Trophoblast cell (in vitro differentiated cells and primary cell): ENCODE measurements around the gene NFKBIE.

Experiments used
- DNase-seq, 2 donors: peaks; one replicate each; pipeline ENCODE4 v3.0.0-alpha.2; 2016
- H2AFZ ChIP-seq: 2 replicates; pipeline ENCODE4 v1.6.1; 2013; ENCODE audit warnings: low read length, moderate library complexity, mild to moderate bottlenecking; ENCODE audit not compliant: insufficient read depth, poor library complexity
- H2AK5ac ChIP-seq: 2 replicates; pipeline ENCODE4 v1.6.1; 2013; ENCODE audit warnings: mild to moderate bottlenecking, low read length
- H2BK120ac ChIP-seq: 2 replicates; pipeline ENCODE4 v1.6.1; 2013; ENCODE audit warnings: low read length, mild to moderate bottlenecking, moderate library complexity; ENCODE audit not compliant: insufficient read depth, poor library complexity
- H2BK12ac ChIP-seq: 2 replicates; pipeline ENCODE4 v1.6.1; 2013; ENCODE audit warnings: mild to moderate bottlenecking, low read length, moderate library complexity
- H2BK5ac ChIP-seq: 2 replicates; pipeline ENCODE4 v1.6.1; 2013; ENCODE audit warnings: low read length, low read depth, moderate library complexity, mild to moderate bottlenecking; ENCODE audit not compliant: poor library complexity
- H3K14ac ChIP-seq: 2 replicates; pipeline ENCODE4 v1.6.1; 2013; ENCODE audit warnings: mild to moderate bottlenecking, low read length
- H3K18ac ChIP-seq: 2 replicates; pipeline ENCODE4 v1.6.1; 2013; ENCODE audit warnings: mild to moderate bottlenecking, low read length
- H3K23ac ChIP-seq: 2 replicates; pipeline ENCODE4 v1.6.1; 2013; ENCODE audit warnings: low read length
- H3K27ac ChIP-seq: 2 replicates; pipeline ENCODE4 v1.5.1; 2013; ENCODE audit warnings: low read depth, mild to moderate bottlenecking, inconsistent platforms, low read length, moderate library complexity
- H3K27me3 ChIP-seq: 2 replicates; pipeline ENCODE4 v1.6.1; 2013; ENCODE audit warnings: inconsistent platforms, mild to moderate bottlenecking, low read length, moderate library complexity; ENCODE audit not compliant: insufficient read depth
- H3K36me3 ChIP-seq, 2 experiments: 1 replicate in 1 of 2; 2 replicates in 1 of 2; pipeline ENCODE4 v1.6.1; 2013; ENCODE audit warnings: low read length in 2 of 2, mild to moderate bottlenecking in 2 of 2, moderate library complexity in 1 of 2; ENCODE audit not compliant: insufficient read depth in 2 of 2, control insufficient read depth in 1 of 2
- H3K4ac ChIP-seq: 2 replicates; pipeline ENCODE4 v1.6.1; 2013; ENCODE audit warnings: low read depth, mild to moderate bottlenecking, low read length, moderate library complexity
- H3K4me1 ChIP-seq, 2 experiments: 1 replicate in 1 of 2; 2 replicates in 1 of 2; pipeline ENCODE4 v1.6.1; 2013; ENCODE audit warnings: low read length in 2 of 2, mild to moderate bottlenecking in 2 of 2, moderate library complexity in 1 of 2; ENCODE audit not compliant: insufficient read depth in 2 of 2, control insufficient read depth in 1 of 2
- H3K4me2 ChIP-seq: 2 replicates; pipeline ENCODE4 v1.6.1; 2013; ENCODE audit warnings: inconsistent platforms, mild to moderate bottlenecking, low read length, moderate library complexity
- H3K4me3 ChIP-seq: 2 replicates; pipeline ENCODE4 v1.5.1; 2013; ENCODE audit warnings: mild to moderate bottlenecking, low read depth, low read length, inconsistent platforms
- H3K79me1 ChIP-seq: one replicate; pipeline ENCODE4 v1.6.1; 2013; ENCODE audit warnings: low read length
- H3K79me2 ChIP-seq: 2 replicates; pipeline ENCODE4 v1.6.1; 2013; ENCODE audit warnings: low read length, mild to moderate bottlenecking; ENCODE audit not compliant: control insufficient read depth, insufficient read depth, poor library complexity
- H3K9ac ChIP-seq: 2 replicates; pipeline ENCODE4 v1.6.1; 2013; ENCODE audit warnings: mild to moderate bottlenecking, low read length
- H3K9me3 ChIP-seq: 2 replicates; pipeline ENCODE4 v1.6.1; 2013; ENCODE audit warnings: low read depth, mild to moderate bottlenecking, control low read depth, inconsistent platforms, low read length; ENCODE audit not compliant: insufficient read depth
- H4K12ac ChIP-seq: 2 replicates; pipeline ENCODE4 v1.6.1; 2013; ENCODE audit warnings: low read depth, mild to moderate bottlenecking, low read length, moderate library complexity
- H4K8ac ChIP-seq: 2 replicates; pipeline ENCODE4 v1.6.1; 2013; ENCODE audit warnings: low read depth, mild to moderate bottlenecking, low read length, moderate library complexity
- H4K91ac ChIP-seq: one replicate; pipeline ENCODE4 v1.6.1; 2013; ENCODE audit warnings: low read depth, mild to moderate bottlenecking, low read length, moderate library complexity
- WGBS: extraction: QIAGEN DNeasy Blood & Tissue Kit; methylation state at CpG from one replicate; pipeline ENCODE4 v1.1.7; 2013; ENCODE audit warnings: missing lambda C conversion rate; ENCODE audit not compliant: insufficient read length, insufficient coverage; ENCODE audit errors: extremely low coverage; 5-methylcytosine and 5-hydroxymethylcytosine counted together

Gene NFKBIE

GRCh38 chr6:44246663-44247337 is 18.6 kb downstream of the NFKBIE start, which contains the start of gene HSP90AB1:
Gene HSP90AB1 (plus strand): TSS chr6:44247101. CDS start chr6:44248630, 1,529 bp downstream.
- Histone ChIP-seq H3K23ac (no peak within 1 kb of the TSS), H3K9me3 (peaks cover 1% of the 10 kb centered on the region), H3K9ac (peak within 1 kb of the TSS; percentile 95), H3K18ac (peak within 1 kb of the TSS; percentile 71), H4K8ac (peak within 1 kb of the TSS; percentile 84), H3K79me2 (peaks cover 21% of the 10 kb centered on the region), H3K4ac (peak within 1 kb of the TSS; percentile 100), H3K79me1 (peaks cover 16% of the 10 kb centered on the region), H4K12ac (peak within 1 kb of the TSS; percentile 57), H2BK12ac (peak within 1 kb of the TSS; percentile 7), H2BK120ac (peak within 1 kb of the TSS; percentile 78), H4K91ac (peak within 1 kb of the TSS; percentile 88), H3K4me3 (peak within 1 kb of the TSS; percentile 88), H2BK5ac (peak within 1 kb of the TSS; percentile 60), H3K4me1 (peaks cover 2 to 10% of the 10 kb centered on the region in 2 experiments), H2AK5ac (peak within 1 kb of the TSS; percentile 70), H3K27ac (peak within 1 kb of the TSS; percentile 82), H3K14ac (peak within 1 kb of the TSS; percentile 94), H3K36me3 (peaks cover 13 to 31% of the 10 kb centered on the region in 2 experiments), H3K4me2 (peak within 1 kb of the TSS; percentile 86), H3K27me3 (no peaks in the 10 kb centered on the region), H2AFZ (peak within 1 kb of the TSS; percentile 61)
- no CpG with 5 or more reads among the region's 34 CpGs for WGBS
- DNase-seq = peak; percentile 98

DNA sequence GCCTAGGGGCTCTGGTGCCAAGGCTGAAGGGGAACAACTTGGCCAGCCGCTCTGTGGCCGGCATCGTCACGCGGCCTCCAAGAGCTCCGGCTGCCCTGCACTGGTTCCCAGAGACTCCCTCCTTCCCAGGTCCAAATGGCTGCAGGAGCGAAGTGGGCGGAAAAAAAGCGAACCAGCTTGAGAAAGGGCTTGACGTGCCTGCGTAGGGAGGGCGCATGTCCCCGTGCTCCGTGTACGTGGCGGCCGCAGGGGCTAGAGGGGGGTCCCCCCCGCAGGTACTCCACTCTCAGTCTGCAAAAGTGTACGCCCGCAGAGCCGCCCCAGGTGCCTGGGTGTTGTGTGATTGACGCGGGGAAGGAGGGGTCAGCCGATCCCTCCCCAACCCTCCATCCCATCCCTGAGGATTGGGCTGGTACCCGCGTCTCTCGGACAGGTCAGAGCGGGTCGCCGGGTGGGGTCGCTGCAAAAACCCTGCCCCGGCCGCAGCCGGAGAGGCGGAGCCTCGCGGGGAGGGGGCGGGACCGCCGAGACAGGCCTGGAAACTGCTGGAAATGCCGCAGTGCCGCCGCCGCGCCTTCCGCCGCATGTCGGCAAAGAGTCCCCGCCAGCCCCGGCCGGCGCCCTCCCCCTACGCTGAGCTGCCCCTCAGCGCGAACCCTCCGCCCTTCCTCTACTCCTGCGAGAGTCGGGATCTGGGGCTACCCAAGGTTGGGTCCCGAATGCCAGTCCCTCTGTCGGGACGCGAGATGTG is 19.3 kb downstream of the NFKBIE start:
- H2AFZ ChIP-seq = peak overlapping the region; percentile 61
- peaks cover 2 to 10% of the 10 kb centered on the region in 2 experiments for H3K4me1 ChIP-seq
- peak overlapping the region; percentile 57 for H4K12ac ChIP-seq
- no CpG with 5 or more reads among the region's 62 CpGs for WGBS
- H3K27ac ChIP-seq = peak overlapping the region; percentile 65
- peak overlapping the region; percentile 7 for H2BK12ac ChIP-seq
- no peaks in the 10 kb centered on the region for H3K27me3 ChIP-seq
- H3K14ac ChIP-seq = peak overlapping the region; percentile 62
- peak overlapping the region; percentile 82 for H4K8ac ChIP-seq
- H4K91ac ChIP-seq = peak overlapping the region; percentile 78
- peaks cover 1% of the 10 kb centered on the region for H3K9me3 ChIP-seq
- peak overlapping the region; percentile 86 for H3K4me2 ChIP-seq
- peak overlapping the region; percentile 16 for H2AK5ac ChIP-seq
- H3K23ac ChIP-seq = no peak overlapping the region
- peaks cover 16% of the 10 kb centered on the region for H3K79me1 ChIP-seq
- H2BK5ac ChIP-seq = peak overlapping the region; percentile 60
- H3K18ac ChIP-seq = peak overlapping the region; percentile 54
- peaks cover 21% of the 10 kb centered on the region for H3K79me2 ChIP-seq
- H3K9ac ChIP-seq = peak overlapping the region; percentile 62
- H2BK120ac ChIP-seq = peak overlapping the region; percentile 78
- peak overlapping the region; percentile 81 for H3K4me3 ChIP-seq
- peak overlapping the region; percentile 46 for H3K4ac ChIP-seq
- peaks cover 10 to 25% of the 10 kb centered on the region in 2 experiments for H3K36me3 ChIP-seq
- peak; percentile 90 to 96 for DNase-seq

GRCh38 chr6:44245391-44245911 is 19.9 kb downstream of the NFKBIE start:
- no peak for DNase-seq
- peak overlapping the region; percentile 16 for H2AK5ac ChIP-seq
- peak overlapping the region; percentile 31 for H4K91ac ChIP-seq
- H3K4me3 ChIP-seq = peak overlapping the region; percentile 60
- H2BK5ac ChIP-seq = no peak overlapping the region
- no peaks in the 10 kb centered on the region for H3K27me3 ChIP-seq
- no CpG with 5 or more reads among the region's 12 CpGs for WGBS
- H3K79me1 ChIP-seq = peaks cover 16% of the 10 kb centered on the region
- no peak overlapping the region for H3K9ac ChIP-seq
- peak overlapping the region; percentile 19 for H2BK120ac ChIP-seq
- no peak overlapping the region for H3K27ac ChIP-seq
- peaks cover 2 to 10% of the 10 kb centered on the region in 2 experiments for H3K4me1 ChIP-seq
- no peak overlapping the region for H3K23ac ChIP-seq
- H3K14ac ChIP-seq = peak overlapping the region; percentile 16
- H3K18ac ChIP-seq = peak overlapping the region; percentile 54
- H3K4me2 ChIP-seq = peak overlapping the region; percentile 86
- H2AFZ ChIP-seq = no peak overlapping the region
- H3K36me3 ChIP-seq = peaks cover 10 to 19% of the 10 kb centered on the region in 2 experiments
- H3K9me3 ChIP-seq = peaks cover 1% of the 10 kb centered on the region
- peak overlapping the region; percentile 57 for H4K12ac ChIP-seq
- peak overlapping the region; percentile 72 for H4K8ac ChIP-seq
- H2BK12ac ChIP-seq = peak overlapping the region; percentile 12
- H3K4ac ChIP-seq = no peak overlapping the region
- peaks cover 21% of the 10 kb centered on the region for H3K79me2 ChIP-seq

- Histone ChIP-seq H3K9me3 (peaks cover 4% of the 10 kb centered on the region), H2BK12ac (no peak overlapping the region), H3K23ac (no peak overlapping the region), H3K4me1 (peaks cover 2 to 5% of the 10 kb centered on the region in 2 experiments), H4K8ac (no peak overlapping the region), H3K36me3 (peaks cover 0 to 2% of the 10 kb centered on the region in 2 experiments), H3K27ac (no peak overlapping the region), H2BK120ac (no peak overlapping the region), H2AFZ (no peak overlapping the region), H3K14ac (no peak overlapping the region), H4K12ac (no peak overlapping the region), H3K4me3 (no peak overlapping the region), H3K4ac (no peak overlapping the region), H3K18ac (no peak overlapping the region), H3K9ac (no peak overlapping the region), H4K91ac (no peak overlapping the region), H3K79me1 (peaks cover 16% of the 10 kb centered on the region), H2AK5ac (no peak overlapping the region), H2BK5ac (no peak overlapping the region), H3K27me3 (no peaks in the 10 kb centered on the region), H3K4me2 (no peak overlapping the region), H3K79me2 (peaks cover 16% of the 10 kb centered on the region)
- no CpG with 5 or more reads among the region's 7 CpGs for WGBS
- DNase-seq = no peak
These were observed 22.0 kb downstream of the NFKBIE start for GRCh38 chr6:44243345-44243744.
